ENCODE results near the gene SEPSECS. TPM values are rescaled to one million over a fixed set of nuclear protein-coding genes. Genes with fewer than 3 reads are reported as not detected.

The SEPSECS gene
- total RNA-seq, 1 donor from 2014 or later, result 4.7 TPM

GRCh38 chr4:25172961-25173915 lies 13.0 kb upstream of the SEPSECS start:
- DNase-seq (ENCODE audit: low read depth), result peak; percentile 96
- Histone ChIP-seq H3K36me3 (ENCODE audit: control insufficient read depth, insufficient read depth, low read length) (no peaks in the 10 kb centered on the region), H3K27me3 (ENCODE audit: control insufficient read depth, insufficient read depth, low read length) (no peaks in the 10 kb centered on the region), H3K4me3 (ENCODE audit: low read depth, low read length) (no peak overlapping the region)
- TF ChIP-seq CTCF (IDR thresholded peaks at IDR 0.05; ENCODE audit: insufficient read depth, low read length, poor library complexity, severe bottlenecking), result no peak

- no peak overlapping the region for H3K4me3 ChIP-seq (ENCODE audit: low read depth, low read length)
- H3K27me3 ChIP-seq (ENCODE audit: control insufficient read depth, insufficient read depth, low read length), result no peaks in the 10 kb centered on the region
- TF ChIP-seq CTCF (IDR thresholded peaks at IDR 0.05; ENCODE audit: insufficient read depth, low read length, poor library complexity, severe bottlenecking), result no peak
- no peak for DNase-seq (ENCODE audit: low read depth)
- no peaks in the 10 kb centered on the region for H3K36me3 ChIP-seq (ENCODE audit: control insufficient read depth, insufficient read depth, low read length)
Measured at GRCh38 chr4:25171201-25171865, 11.1 kb upstream of the SEPSECS start.

- no peak for DNase-seq (ENCODE audit: low read depth)
- no peak for TF ChIP-seq CTCF (IDR thresholded peaks at IDR 0.05; ENCODE audit: insufficient read depth, low read length, poor library complexity, severe bottlenecking)
- H3K4me3 ChIP-seq (ENCODE audit: low read depth, low read length), result no peak overlapping the region
- H3K27me3 ChIP-seq (ENCODE audit: control insufficient read depth, insufficient read depth, low read length), result no peaks in the 10 kb centered on the region
- no peaks in the 10 kb centered on the region for H3K36me3 ChIP-seq (ENCODE audit: control insufficient read depth, insufficient read depth, low read length)
Measured at GRCh38 chr4:25169446-25169845, 9.2 kb upstream of the SEPSECS start.

GRCh38 chr4:25165916-25166315 lies 5.7 kb upstream of the SEPSECS start:
- DNase-seq (ENCODE audit: low read depth), result no peak
- no peak for TF ChIP-seq CTCF (IDR thresholded peaks at IDR 0.05; ENCODE audit: insufficient read depth, low read length, poor library complexity, severe bottlenecking)

GRCh38 chr4:25163196-25163595 lies 2.9 kb upstream of the SEPSECS start:
- Histone ChIP-seq H3K4me3 (ENCODE audit: low read depth, low read length) (no peak overlapping the region), H3K27me3 (ENCODE audit: control insufficient read depth, insufficient read depth, low read length) (no peaks in the 10 kb centered on the region), H3K36me3 (ENCODE audit: control insufficient read depth, insufficient read depth, low read length) (no peaks in the 10 kb centered on the region)
- no peak for DNase-seq (ENCODE audit: low read depth)
- no peak for TF ChIP-seq CTCF (IDR thresholded peaks at IDR 0.05; ENCODE audit: insufficient read depth, low read length, poor library complexity, severe bottlenecking)

More at GRCh38 chr4:25165916-25166315, 5.7 kb upstream of the SEPSECS start:
- H3K4me3 ChIP-seq (ENCODE audit: low read depth, low read length), result no peak overlapping the region
- H3K36me3 ChIP-seq (ENCODE audit: control insufficient read depth, insufficient read depth, low read length), result no peaks in the 10 kb centered on the region
- H3K27me3 ChIP-seq (ENCODE audit: control insufficient read depth, insufficient read depth, low read length), result no peaks in the 10 kb centered on the region
